Prostate gland (tissue), 2 donors: ENCODE data around the gene SLC5A4.

Source experiments
- CTCF ChIP-seq, 4 experiments: fragments of 200-600 bp in 2 of 4; fragments of 450-650 bp in 2 of 4; sonication (generic) in 2 of 4; IDR thresholded peaks; 1 replicate in 3 of 4; 2 replicates in 1 of 4; pipeline ENCODE4 v1.5.1; 2016 to 2019; ENCODE audit warnings: antibody characterized with exemption in 4 of 4, mild to moderate bottlenecking in 2 of 4, moderate library complexity in 2 of 4
- POLR2AphosphoS5 ChIP-seq: sonication (generic); formaldehyde crosslinking; IDR thresholded peaks from one replicate; pipeline ENCODE4 v1.6.1; 2017; ENCODE audit warnings: antibody characterized with exemption

- TF ChIP-seq CTCF (IDR thresholded peaks at IDR 0.05) (no peak), POLR2AphosphoS5 (no peak)
Observed at GRCh38 chr22:32271389-32271788, 16.2 kb upstream of the SLC5A4 start.
